ENCODE data around the gene MBNL2. TPM values are rescaled to one million over a fixed set of nuclear protein-coding genes. Genes with fewer than 3 reads are reported as not detected.
"Not testable (repeated sequence)": the region's sequence is repeated elsewhere in the genome, so short reads cannot be mapped to it uniquely, and the experiment has no call there.

MBNL2 gene
- total RNA-seq, 1 donor from 2014 or later: 31.4 TPM

DNA sequence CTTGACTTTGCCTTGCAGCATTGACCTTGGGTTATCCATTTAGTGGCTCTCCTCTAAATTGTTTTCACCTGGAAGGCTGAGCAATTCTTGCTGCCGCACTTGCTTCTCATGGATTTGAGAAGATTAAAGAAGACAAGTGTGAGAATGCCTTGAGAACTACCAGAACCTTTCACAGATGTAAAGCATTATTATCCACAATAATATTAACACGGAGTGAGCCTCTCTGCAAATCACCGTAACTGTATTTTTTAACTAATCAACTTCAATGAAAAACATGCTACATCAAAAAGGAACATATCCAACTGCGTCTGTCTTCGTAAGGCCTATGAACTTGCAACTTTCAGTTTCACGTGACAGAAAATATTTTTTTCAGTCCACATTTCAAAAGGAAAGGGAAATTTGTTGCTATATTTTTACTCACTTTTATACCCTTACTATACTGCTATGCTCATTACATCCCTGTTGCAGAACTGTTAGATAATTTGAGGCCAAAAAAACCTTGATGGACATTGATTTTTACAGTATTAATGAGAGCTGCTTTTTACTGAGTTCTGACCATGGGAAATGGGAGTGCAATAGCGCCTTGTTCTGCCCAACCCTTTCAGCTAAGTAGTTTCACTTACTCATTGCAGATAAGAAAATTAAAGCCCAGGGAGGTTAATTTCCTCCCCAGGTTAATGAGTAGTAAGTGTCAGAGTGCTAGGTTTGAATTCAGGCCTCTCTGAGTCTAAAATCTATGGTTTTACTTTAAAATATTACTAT, 118.0 kb downstream of the MBNL2 start:
- no peak for DNase-seq (ENCODE audit: low spot score)
- ATAC-seq: no peak

DNA sequence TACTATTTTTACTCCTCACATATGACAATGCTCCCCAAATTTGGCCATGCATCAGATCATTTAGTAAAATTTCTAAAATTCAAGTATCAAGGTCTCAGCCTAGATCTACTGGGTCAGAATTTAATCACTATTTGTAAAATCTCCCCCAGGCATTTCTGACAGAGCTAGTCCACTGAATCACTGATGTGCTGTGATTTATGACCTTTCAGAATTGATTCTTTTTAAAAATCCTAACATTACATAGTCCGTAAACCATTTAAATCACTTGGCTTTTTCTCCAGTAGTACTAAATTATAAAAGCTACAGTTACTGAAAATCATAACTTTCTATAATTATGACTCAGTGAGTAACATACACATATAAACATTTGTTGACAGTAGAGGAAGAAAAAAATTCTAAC, 119.0 kb downstream of the MBNL2 start:
- ATAC-seq: no peak
- no peak for DNase-seq (ENCODE audit: low spot score)

DNA sequence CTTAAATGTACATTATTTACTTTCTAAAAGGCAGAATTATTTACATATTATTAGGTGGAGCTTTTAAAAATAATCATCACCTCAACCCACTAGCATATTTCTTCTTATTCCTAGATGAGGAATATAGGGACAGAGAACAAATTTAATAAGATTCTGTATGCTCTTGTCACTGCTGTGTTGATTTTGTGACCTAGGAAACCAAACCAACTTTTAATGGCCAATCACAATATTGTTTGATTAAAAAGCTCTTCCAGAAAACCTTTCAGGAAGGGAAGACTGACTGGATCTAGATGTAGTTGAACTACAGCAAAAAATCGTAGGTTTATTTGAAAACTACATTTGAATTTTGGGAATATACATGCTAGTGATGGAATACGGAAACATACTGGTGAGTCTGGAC, 120.0 kb downstream of the MBNL2 start:
- ATAC-seq (no peak), DNase-seq (ENCODE audit: low spot score) (no peak)

DNA sequence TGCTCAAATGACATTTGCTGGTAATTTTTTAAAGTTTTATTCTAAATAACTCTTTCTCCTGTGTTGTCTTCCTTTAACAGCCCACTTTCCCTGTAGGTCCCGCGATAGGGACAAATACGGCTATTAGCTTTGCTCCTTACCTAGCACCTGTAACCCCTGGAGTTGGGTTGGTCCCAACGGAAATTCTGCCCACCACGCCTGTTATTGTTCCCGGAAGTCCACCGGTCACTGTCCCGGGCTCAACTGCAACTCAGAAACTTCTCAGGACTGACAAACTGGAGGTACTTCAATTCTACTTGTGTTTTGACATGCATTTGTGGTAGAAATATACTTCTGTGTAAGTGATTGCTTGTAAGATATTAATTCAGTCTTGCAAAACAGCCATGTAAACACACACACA, 120.8 kb downstream of the MBNL2 start:
- DNase-seq (ENCODE audit: low spot score) (no peak), ATAC-seq (no peak)

DNA sequence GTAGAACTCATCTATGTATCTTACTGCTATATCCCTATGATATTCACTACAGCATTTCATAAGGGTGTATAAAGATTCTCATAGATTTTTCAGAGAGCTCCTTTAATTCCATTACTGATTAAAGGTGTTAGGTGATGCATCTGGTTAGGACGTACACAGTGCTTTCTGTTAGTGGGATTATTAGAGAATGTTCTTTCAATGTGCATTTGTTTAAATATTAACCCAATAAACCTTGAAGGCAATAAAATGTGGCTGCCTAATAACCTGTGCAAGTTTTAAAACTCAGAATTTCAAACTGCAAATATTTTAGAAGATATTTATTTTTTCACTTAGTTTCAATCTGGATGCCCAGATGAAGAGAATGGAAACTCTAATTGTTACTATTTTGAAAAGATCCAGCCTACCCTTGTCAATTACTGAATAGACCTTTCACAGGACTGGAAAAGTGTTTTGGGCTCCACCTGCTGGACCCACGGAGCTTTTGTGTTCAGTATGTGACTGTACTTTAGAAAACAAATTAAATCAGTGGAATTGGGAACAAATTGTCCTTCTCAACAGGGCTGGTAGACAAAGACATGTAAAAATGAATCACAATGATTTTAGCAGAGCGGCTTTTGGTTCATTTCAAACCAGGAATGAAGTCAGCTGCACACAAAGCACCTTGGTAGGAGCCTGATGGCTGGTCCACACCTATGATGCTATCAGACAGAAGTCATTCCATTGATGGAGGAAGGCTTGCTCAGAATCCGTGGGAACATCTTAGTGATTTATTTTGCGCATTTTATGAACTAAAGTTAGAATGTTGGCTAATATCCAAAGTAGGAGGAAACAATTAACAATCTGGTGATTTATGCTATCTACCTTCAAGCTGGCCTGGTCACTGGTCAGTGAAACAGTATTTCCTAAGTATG, 122.4 kb downstream of the MBNL2 start:
- ATAC-seq (peak; percentile 81), DNase-seq (ENCODE audit: low spot score) (peak; percentile 64)

DNA sequence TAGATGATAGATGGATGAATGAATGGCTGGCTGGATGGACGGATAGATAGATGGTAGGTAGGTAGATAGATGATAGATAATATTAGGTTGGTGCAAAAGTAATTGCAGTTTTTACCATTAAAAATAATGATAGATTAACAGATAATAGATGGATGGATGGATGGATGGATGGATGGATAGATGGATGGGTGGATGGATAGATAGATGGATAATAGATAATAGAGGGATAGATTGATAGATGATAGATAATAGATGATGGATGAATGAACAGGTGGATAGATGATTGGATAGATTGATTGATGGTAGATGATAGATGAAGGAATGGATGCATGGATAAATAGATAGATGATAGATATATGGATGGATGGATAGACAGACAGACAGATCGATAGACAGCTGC, 124.0 kb downstream of the MBNL2 start:
- no peak for DNase-seq (ENCODE audit: low spot score)
- no peak for ATAC-seq

DNA sequence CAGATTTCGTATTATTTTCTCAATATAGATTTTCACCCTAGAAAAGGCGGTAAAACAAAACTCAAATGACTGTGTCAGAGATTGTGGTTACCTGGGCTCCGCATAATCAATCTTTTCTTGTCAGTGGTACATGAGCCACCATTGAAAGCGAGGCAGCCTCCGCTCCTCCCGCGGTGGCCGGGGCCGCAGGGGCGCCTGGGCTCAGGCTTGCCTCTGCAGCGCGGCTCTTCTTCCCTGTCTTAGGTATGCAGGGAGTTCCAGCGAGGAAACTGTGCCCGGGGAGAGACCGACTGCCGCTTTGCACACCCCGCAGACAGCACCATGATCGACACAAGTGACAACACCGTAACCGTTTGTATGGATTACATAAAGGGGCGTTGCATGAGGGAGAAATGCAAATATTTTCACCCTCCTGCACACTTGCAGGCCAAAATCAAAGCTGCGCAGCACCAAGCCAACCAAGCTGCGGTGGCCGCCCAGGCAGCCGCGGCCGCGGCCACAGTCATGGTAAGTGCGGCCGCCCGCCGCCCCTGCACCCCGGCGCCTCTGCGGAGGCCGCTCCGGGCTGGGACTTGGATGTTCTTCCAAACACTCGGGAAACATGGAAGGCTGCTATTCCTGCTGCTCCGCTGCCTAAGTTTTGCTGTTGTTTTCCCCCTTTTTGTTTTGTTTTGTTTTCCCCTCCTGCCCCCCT, 124.6 kb downstream of the MBNL2 start:
- no peak for ATAC-seq
- no peak for DNase-seq (ENCODE audit: low spot score)

DNA sequence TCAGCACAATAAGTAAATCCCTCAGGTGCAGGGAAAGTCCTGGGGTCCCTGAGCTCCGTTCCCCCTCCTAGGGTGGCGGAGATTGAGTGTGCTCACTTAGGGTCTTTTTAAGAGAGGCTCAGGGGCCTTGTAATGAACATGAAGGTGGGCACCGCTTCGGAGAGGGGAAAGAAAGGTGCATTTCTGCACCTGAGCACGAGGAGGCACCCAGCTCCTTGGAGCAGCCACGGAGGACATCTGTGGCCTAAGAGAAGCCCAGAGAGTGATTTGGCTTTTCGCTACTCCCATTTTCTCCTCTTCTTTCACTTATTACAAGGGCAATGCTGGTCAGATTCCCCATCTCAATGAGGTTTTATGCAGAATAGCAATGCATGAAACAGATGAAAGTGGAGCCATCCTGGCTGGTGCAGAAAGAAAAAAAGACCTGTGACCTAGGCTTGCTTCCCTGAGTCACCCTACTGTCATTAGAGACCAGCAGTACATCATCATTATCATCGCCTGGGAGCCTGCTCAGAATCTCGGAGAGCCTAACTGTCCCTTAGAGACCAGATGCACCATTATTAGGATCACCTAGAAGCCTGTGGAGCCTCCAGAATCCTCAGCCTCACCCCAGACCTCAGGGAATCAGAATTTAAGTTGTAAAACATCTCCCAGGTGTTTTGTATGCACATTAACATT, 125.3 kb downstream of the MBNL2 start:
- ATAC-seq (no peak), DNase-seq (ENCODE audit: low spot score) (no peak)

DNA sequence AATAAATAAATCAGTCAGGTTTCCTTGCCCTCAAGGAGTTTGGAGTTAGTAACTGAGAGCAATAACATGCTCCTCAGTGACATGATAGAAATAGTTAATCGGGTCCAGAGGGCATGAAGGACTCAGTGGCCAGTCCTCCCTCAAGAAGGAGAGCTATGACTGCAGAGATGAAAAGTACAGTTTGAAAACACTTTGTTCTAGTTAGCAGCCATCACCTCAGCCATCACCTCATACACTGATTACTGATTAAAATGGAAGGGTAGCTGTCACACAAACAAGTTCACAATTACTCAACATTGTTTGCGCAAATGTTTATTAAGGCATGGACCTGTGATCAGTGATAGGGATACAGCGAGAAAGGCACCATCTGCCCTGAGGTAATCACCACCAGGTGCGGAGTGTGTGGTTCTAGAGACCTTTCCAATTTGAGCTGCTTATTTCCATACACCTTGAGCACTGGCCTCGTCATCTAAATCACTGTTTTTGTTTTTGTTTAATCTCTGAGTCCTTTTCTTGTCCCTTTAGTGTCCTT, 126.5 kb downstream of the MBNL2 start:
- ATAC-seq: peak; percentile 76
- DNase-seq (ENCODE audit: low spot score): no peak

DNA sequence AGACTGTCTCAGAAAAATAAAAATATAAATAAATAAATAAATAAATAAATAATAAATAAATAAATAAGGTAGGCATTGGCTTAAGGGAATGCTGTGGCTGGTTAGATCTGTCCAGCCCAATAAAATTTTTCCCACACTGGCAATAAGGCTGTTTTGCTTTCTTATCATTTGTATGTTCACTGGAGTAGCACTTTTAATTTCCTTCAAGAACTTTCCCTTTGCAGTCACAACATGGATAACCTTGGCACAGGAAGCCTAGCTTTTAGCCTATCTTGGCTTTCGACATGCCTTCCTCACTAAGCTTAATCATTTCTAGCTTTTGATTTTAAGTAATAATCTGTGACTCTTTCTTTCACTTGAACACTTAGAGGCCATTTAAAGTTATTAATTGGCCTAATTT, 129.9 kb downstream of the MBNL2 start:
- ATAC-seq; DNase-seq (ENCODE audit: low spot score): not testable (repeated sequence)

DNA sequence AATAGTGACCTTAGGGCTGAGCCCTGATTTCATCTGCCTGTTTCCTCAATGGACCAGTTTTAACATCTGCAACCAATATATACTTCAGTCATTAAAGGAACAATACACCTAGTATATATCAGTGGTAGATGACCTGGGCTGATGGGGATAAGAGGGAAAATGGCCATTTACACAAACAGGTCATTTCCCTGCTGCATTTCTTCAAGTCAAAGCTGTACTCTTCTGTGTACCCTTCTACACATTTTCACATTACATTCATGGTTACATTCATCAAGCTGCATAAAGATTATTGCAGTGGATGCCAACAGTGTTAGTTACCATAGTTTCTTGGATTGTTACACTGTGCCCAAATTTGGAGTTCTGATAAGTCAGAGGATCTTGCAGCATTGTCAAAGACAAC, 130.7 kb downstream of the MBNL2 start:
- no peak for ATAC-seq
- DNase-seq (ENCODE audit: low spot score): no peak

DNA sequence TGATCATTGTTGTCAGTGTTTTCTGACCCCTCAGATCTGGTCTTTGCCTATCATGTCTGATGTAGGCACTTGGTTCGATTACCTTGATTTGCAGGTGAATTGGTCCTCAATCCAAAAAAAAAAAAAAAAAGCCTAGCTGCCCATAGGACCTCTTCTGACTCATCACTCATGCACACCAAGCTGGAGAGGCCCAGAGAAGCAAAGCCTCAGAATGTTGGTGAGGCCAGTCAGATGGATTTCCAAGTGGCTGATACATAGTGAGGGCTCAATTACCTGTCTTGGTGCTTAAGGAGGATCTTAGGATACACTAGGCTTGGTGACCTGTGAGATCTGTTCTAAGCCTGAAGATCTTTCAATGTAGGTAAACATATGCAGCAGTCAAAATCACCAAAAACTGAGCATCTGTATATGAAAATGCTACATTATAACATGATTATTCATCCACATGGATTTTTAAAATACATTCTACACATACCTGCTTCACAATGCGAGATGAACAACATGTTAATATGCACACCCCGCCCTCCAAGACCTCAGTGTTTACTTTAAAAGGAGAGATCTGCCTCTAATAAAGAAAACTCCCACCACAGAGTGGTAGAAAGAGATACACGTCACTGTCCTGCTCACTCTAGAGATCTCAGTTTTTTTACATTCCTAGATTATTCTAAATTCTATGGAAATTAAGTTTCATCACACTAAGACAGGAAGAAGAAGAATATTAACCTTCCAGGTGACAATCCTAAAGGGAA, 132.0 kb downstream of the MBNL2 start:
- DNase-seq (ENCODE audit: low spot score) (no peak), ATAC-seq (no peak)

DNA sequence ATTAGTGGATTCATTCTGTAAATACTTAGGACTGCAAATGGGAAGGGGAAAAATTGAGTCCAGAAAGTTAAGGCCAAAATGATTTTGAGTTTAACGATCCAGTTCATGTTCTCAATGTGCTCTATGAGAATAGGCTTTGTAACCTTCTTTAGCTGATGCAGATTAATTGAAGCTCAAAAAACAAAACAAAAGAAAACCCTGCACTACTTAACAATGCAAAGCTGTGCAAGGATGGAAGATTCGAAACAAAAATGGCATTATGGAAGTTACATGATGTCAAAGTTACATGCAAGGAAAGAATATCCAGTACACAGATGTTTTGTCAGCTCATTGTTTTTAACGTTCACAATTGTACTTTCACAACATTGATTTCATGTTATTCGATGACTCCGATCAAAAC, 132.7 kb downstream of the MBNL2 start:
- no peak for ATAC-seq
- no peak for DNase-seq (ENCODE audit: low spot score)

DNA sequence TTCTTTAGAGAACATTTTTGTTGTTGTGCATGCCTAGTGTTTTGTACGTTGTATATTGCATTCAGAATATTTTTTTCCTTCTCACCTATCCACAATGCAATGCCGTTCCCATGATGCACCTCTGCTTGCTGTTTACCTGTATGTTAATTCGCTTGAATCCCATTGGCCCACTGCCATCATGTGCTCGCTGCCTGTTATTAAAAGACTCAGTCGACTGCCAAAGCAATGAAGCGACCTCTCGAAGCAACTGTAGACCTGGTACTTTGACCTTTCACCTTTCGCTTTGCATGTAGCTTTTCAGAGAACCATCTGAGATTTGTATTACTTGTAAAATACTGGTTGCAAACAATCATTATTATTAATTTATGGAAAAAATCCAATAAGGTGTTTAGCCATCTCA, 134.5 kb downstream of the MBNL2 start:
- no peak for DNase-seq (ENCODE audit: low spot score)
- ATAC-seq: peak; percentile 34

DNA sequence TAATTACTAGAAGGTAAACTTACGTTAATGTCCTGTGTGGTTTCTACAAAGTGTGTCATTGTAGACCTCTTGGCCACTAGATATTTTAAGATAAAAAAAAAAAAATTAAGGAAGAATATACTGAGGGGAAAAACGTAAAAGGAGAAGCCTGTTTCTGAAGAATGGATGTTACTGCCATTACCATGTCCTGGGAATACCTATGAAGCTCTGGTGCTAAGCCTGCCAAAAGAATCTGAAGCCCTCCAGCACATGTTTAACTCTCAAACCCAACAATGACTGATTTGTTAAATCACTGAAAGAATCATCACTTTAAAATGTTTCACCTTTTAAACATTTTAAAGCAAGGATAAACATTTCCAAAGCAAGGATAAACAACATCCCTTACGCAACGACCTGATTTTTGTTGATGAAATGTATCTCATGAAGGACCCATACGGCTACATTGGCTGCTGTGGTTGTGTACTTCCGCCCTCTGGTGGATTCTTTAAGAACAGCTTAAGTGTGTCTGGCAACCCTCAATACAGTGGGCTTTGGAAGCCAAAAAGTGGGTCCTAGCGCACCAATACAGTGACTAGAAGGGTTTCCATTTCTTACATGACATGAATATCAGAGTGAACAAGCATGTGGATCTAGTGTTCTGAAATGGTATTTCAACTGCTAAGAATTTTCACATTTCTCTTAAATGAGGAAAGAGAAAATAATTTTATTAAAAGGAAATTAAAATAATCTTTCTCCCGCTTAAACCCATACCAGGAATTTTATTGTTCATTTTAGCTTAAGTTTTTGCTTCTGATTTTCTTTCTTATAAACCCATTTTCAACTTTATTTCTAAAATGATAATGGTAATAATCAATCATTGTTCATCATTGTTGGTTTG, 137.3 kb downstream of the MBNL2 start:
- DNase-seq (ENCODE audit: low spot score): no peak

DNA sequence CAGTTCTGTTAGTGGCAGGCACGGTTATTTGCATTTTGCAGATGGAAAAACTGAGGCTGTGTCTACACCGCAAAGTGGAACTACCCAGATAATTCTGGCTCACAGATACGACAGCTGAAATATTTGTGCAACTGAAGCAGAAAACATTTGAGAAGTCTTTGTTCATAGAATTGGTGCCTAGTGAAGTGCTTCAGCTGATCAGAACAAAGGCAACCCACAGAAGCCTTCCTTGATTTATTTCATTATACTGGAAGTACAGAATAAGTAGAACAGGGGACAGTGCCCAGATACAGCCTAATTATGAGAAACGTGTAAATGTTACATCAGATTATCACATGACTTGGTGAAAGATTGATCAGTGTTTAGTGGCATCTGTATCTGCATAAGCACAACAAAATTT, 138.5 kb downstream of the MBNL2 start:
- ATAC-seq (no peak), DNase-seq (ENCODE audit: low spot score) (no peak)

More for the DNA sequence above, 137.3 kb downstream of the MBNL2 start:
- peak; percentile 95 for ATAC-seq

DNA sequence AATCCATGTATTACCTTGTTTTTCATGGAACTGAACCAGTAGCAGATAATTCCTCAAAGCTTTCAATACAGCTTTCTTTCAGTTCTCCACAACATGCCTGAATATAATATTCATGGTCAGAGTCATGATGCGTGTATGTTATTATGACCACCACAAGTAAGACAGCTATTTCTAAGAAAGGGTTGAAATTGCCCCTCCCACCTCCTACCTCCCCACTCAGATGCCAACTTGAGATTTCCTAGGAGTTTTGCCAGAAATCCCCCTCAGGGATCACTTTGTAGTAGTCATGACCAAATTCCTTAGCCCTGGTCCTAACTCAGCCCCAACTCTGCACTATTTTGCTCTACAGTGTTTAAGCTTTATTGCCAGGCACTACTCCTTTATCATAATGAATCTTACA, 141.9 kb downstream of the MBNL2 start:
- ATAC-seq (no peak), DNase-seq (ENCODE audit: low spot score) (no peak)

DNA sequence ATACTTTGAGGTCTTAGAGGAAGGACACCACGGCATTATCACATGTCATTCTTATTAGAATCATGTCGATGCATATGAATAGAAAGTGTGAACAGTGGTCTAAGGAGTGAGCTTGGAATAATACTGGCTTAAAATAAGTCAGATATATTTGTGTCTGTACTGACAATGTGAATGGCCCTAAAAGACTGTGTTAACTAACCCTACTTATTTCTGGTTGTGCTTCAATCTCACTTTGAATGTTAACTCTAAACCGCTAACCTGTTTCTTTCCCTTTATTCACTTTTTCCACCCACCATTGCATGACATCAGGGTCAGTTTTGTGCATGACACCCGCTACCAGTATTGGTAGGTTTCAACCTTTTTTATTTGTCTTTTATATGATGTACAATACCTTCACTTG, 142.7 kb downstream of the MBNL2 start:
- no peak for DNase-seq (ENCODE audit: low spot score)
- no peak for ATAC-seq

DNA sequence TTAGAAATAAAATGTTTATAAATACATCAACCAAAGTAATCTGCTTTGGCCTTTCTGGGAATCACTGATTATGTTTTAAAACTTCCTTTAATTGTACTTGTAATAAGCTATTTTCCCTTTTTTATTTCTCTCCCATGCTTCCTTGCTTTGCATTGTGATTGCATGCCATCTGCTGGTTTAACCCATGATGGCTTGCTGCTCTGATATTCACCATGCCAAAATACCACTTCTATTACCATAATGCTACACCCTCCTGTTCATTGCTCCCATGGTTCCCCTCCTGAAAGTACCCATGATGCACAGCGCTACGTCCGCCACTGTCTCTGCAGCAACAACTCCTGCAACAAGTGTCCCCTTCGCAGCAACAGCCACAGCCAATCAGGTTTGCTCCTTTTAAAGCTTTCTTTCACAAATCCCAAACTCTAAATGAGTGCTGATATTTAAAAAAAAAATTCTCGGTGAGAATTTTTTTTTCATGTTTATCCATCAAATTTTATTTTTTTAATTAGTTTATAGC, 144.1 kb downstream of the MBNL2 start:
- ATAC-seq (no peak), DNase-seq (ENCODE audit: low spot score) (no peak)
